SU-DHL-6 (cell line): ENCODE results near the gene CDKAL1.

Experiments
- EZH2phosphoT487 ChIP-seq: fragments of 200-600 bp; sonication (generic), shearing (Covaris generic); conservative IDR thresholded peaks from 2 replicates; pipeline ENCODE4 v1.6.1; 2018; ENCODE audit warnings: mild to moderate bottlenecking, antibody characterized with exemption, low read length, moderate library complexity, mixed read lengths
- TF ChIP-seq, protein P1 (sequence below): fragments of 200-600 bp; sonication (generic); IDR thresholded peaks from one replicate; pipeline ENCODE4 v1.5.1; 2017; ENCODE audit warnings: antibody characterized with exemption, mild to moderate bottlenecking, low read length, moderate library complexity; ENCODE audit not compliant: insufficient read depth, poor library complexity, severe bottlenecking

DNA sequence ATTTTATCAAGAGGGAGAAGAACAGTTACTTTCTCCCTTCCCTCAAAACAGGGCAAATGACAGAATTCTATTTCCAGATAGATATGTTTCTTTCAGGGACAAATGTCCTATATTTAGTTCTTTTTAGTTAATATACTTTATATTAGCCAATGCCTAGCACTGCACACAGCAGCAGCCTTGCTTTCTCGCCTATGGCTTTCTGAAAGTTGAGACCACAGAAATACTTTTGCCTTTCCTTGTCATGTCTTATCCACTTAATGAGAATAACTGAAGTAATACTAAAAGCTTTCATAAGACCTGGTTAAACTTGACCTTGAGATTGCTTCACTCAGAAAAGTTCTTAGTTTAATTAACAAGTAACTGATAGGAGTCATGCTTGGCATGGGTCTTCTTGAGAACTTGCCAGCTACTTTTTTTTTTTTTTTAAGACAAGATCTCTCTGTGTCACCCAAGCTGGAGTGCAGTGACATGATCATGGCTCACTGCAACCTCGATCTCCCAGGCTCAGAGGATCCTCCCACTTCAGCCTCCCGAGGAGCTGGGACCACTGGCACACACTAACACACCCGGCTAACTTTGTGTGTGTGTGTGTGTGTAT is 159.3 kb downstream of the CDKAL1 start:
- TF ChIP-seq, protein P1, sequence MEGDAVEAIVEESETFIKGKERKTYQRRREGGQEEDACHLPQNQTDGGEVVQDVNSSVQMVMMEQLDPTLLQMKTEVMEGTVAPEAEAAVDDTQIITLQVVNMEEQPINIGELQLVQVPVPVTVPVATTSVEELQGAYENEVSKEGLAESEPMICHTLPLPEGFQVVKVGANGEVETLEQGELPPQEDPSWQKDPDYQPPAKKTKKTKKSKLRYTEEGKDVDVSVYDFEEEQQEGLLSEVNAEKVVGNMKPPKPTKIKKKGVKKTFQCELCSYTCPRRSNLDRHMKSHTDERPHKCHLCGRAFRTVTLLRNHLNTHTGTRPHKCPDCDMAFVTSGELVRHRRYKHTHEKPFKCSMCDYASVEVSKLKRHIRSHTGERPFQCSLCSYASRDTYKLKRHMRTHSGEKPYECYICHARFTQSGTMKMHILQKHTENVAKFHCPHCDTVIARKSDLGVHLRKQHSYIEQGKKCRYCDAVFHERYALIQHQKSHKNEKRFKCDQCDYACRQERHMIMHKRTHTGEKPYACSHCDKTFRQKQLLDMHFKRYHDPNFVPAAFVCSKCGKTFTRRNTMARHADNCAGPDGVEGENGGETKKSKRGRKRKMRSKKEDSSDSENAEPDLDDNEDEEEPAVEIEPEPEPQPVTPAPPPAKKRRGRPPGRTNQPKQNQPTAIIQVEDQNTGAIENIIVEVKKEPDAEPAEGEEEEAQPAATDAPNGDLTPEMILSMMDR = no peak
- no peak for TF ChIP-seq EZH2phosphoT487
